H1 (cell line): ENCODE measurements around the gene CAPZA2. TPM values are rescaled to one million over a fixed set of nuclear protein-coding genes. Genes with fewer than 3 reads are reported as not detected.

ENCODE experiments used
- CTCF ChIA-PET: fragments of 300-600 bp; sonication (Branson Sonifier 250); formaldehyde crosslinking; loops from one replicate; lab custom pipeline; 2021; ENCODE audit not compliant: partially characterized antibody; lab: Charles Lee
- POLR2A ChIA-PET: fragments of 300-600 bp; sonication (Branson Sonifier 250); formaldehyde crosslinking; loops from one replicate; lab custom pipeline; 2021; ENCODE audit warnings: inconsistent platforms; ENCODE audit not compliant: partially characterized antibody; lab: Charles Lee
- DNase-seq, 2 experiments: peaks; one replicate each; pipeline versions ENCODE4 v3.0.0 to v3.0.0-alpha.2; 2010 to 2022; ENCODE audit warnings: low spot score in 2 of 2, low read depth in 1 of 2, mixed read lengths in 1 of 2
- FAIRE-seq: peaks from 2 replicates; lab custom pipeline; 2011; peaks lifted over from hg19 to GRCh38; lab: Jason Lieb, UNC
- H2AFZ ChIP-seq: 2 replicates; pipeline ENCODE4 v1.8.1; 2012; ENCODE audit warnings: low read length, inconsistent platforms
- H2AK5ac ChIP-seq: 2 replicates; pipeline ENCODE4 v1.6.1; 2013; ENCODE audit warnings: low read depth, low read length
- H2BK120ac ChIP-seq: replicated peaks from 2 replicates; pipeline ENCODE3; 2013; ENCODE audit warnings: low read depth, low read length, inconsistent platforms
- H2BK12ac ChIP-seq: 2 replicates; pipeline ENCODE4 v1.6.1; 2013; ENCODE audit warnings: low read depth, low read length
- H2BK15ac ChIP-seq: 2 replicates; pipeline ENCODE4 v1.6.1; 2013; ENCODE audit warnings: low read length
- H2BK20ac ChIP-seq: 2 replicates; pipeline ENCODE4 v1.6.1; 2013; ENCODE audit warnings: low read length
- H2BK5ac ChIP-seq: 2 replicates; pipeline ENCODE4 v1.6.1; 2013; ENCODE audit warnings: low read depth, low read length
- H3K14ac ChIP-seq: 2 replicates; pipeline ENCODE4 v1.6.1; 2013; ENCODE audit warnings: inconsistent platforms; ENCODE audit not compliant: insufficient read length
- H3K18ac ChIP-seq: 2 replicates; pipeline ENCODE4 v1.6.1; 2013; ENCODE audit warnings: low read length; ENCODE audit errors: extremely low read depth
- H3K23ac ChIP-seq: 2 replicates; pipeline ENCODE4 v1.6.1; 2013; ENCODE audit warnings: inconsistent platforms; ENCODE audit not compliant: insufficient read length
- H3K23me2 ChIP-seq: 2 replicates; pipeline ENCODE4 v1.6.1; 2013; ENCODE audit warnings: low read depth, low read length
- H3K27ac ChIP-seq: 2 replicates; pipeline ENCODE4 v1.6.1; 2011; ENCODE audit warnings: low read depth, low read length, inconsistent platforms
- H3K27me3 ChIP-seq, 4 experiments: replicated peaks in 1 of 4; 1 replicate in 1 of 4; 2 replicates in 3 of 4; pipeline versions ENCODE4 v1.6.1 to v1.8.1; 2011 to 2013; ENCODE audit warnings: low read length in 3 of 4, mild to moderate bottlenecking in 3 of 4, inconsistent platforms in 2 of 4, mixed read lengths in 2 of 4, moderate library complexity in 1 of 4; ENCODE audit not compliant: control insufficient read depth in 3 of 4, insufficient read depth in 3 of 4; ENCODE audit errors: extremely low read depth in 1 of 4
- H3K36me3 ChIP-seq, 4 experiments: 2 replicates each; pipeline versions ENCODE4 v1.6.1 to v1.8.1; 2011 to 2013; ENCODE audit warnings: mild to moderate bottlenecking in 4 of 4, low read length in 3 of 4, moderate library complexity in 2 of 4, control low read depth in 1 of 4, inconsistent platforms in 1 of 4; ENCODE audit not compliant: insufficient read depth in 4 of 4, control insufficient read depth in 2 of 4
- H3K4ac ChIP-seq: replicated peaks from 2 replicates; pipeline ENCODE3; 2013; ENCODE audit warnings: low read length, low read depth, mixed read lengths, inconsistent platforms; ENCODE audit not compliant: insufficient read length
- H3K4me1 ChIP-seq, 4 experiments: replicated peaks in 1 of 4; 1 replicate in 1 of 4; 2 replicates in 3 of 4; pipeline versions ENCODE4 v1.6.1 to v1.8.1; 2011 to 2013; ENCODE audit warnings: low read length in 3 of 4, inconsistent platforms in 2 of 4, mixed read lengths in 1 of 4; ENCODE audit not compliant: insufficient read depth in 4 of 4, control insufficient read depth in 3 of 4
- H3K4me2 ChIP-seq, 2 experiments: 2 replicates each; pipeline versions ENCODE4 v1.6.1 to v1.8.1; 2011 to 2013; ENCODE audit warnings: low read depth in 2 of 2, low read length in 2 of 2, control low read depth in 1 of 2, inconsistent platforms in 1 of 2, mild to moderate bottlenecking in 1 of 2; ENCODE audit not compliant: insufficient read depth in 1 of 2
- H3K4me3 ChIP-seq, 4 experiments: fragments of 200-600, 300-600 bp in 1 of 4; sonication (generic), shearing (Covaris generic), sonication (Bioruptor Twin) in 1 of 4; 2 replicates each; pipeline versions ENCODE4 v1.5.1 to v1.8.1; 2011 to 2016; ENCODE audit warnings: low read length in 4 of 4, low read depth in 3 of 4, control low read depth in 2 of 4, inconsistent platforms in 2 of 4, mild to moderate bottlenecking in 2 of 4, mixed read lengths in 1 of 4, moderate library complexity in 1 of 4; ENCODE audit not compliant: insufficient read depth in 2 of 4; ENCODE audit errors: extremely low read depth in 1 of 4
- H3K56ac ChIP-seq: replicated peaks from 2 replicates; pipeline ENCODE3; 2013; ENCODE audit warnings: low read depth, mild to moderate bottlenecking, mixed read lengths, low read length, inconsistent platforms; ENCODE audit not compliant: insufficient read length
- H3K79me1 ChIP-seq: 2 replicates; pipeline ENCODE4 v1.6.1; 2013; ENCODE audit warnings: low read depth, low read length, control low read depth
- H3K79me2 ChIP-seq, 2 experiments: 2 replicates each; pipeline versions ENCODE4 v1.6.1 to v1.8.1; 2012 to 2013; ENCODE audit warnings: low read length in 2 of 2, mild to moderate bottlenecking in 2 of 2, inconsistent platforms in 1 of 2; ENCODE audit not compliant: insufficient read depth in 2 of 2, control insufficient read depth in 1 of 2
- H3K9ac ChIP-seq, 4 experiments: replicated peaks in 1 of 4; 1 replicate in 1 of 4; 2 replicates in 3 of 4; pipeline versions ENCODE4 v1.6.1 to v1.8.1; 2011 to 2013; ENCODE audit warnings: low read depth in 3 of 4, low read length in 3 of 4, control low read depth in 2 of 4, mild to moderate bottlenecking in 2 of 4, moderate library complexity in 2 of 4, inconsistent platforms in 1 of 4; ENCODE audit errors: extremely low read depth in 1 of 4
- H3K9me3 ChIP-seq, 2 experiments: 2 replicates each; pipeline versions ENCODE4 v1.6.1 to v1.8.1; 2012 to 2013; ENCODE audit warnings: mild to moderate bottlenecking in 2 of 2, moderate library complexity in 2 of 2, control low read depth in 1 of 2, inconsistent platforms in 1 of 2, low read depth in 1 of 2, low read length in 1 of 2, mixed read lengths in 1 of 2; ENCODE audit not compliant: insufficient read depth in 2 of 2
- H4K20me1 ChIP-seq, 2 experiments: replicated peaks in 1 of 2; 2 replicates each; pipeline versions ENCODE3 to v1.8.1; 2011 to 2013; ENCODE audit warnings: inconsistent platforms in 2 of 2, low read length in 2 of 2, mild to moderate bottlenecking in 1 of 2; ENCODE audit not compliant: insufficient read depth in 2 of 2, control insufficient read depth in 1 of 2
- H4K5ac ChIP-seq: 2 replicates; pipeline ENCODE4 v1.6.1; 2013; ENCODE audit warnings: low read length, low read depth, mixed read lengths, inconsistent platforms; ENCODE audit not compliant: insufficient read length
- H4K8ac ChIP-seq: 2 replicates; pipeline ENCODE4 v1.8.0; 2013; ENCODE audit warnings: mild to moderate bottlenecking, moderate library complexity, low read length, inconsistent platforms; ENCODE audit not compliant: insufficient read depth; ENCODE audit errors: extremely low read depth
- H4K91ac ChIP-seq: replicated peaks from 2 replicates; pipeline ENCODE3; 2013; ENCODE audit warnings: low read length, mixed read lengths, inconsistent platforms; ENCODE audit not compliant: insufficient read length
- BRCA1 ChIP-seq: IDR thresholded peaks from 2 replicates; pipeline ENCODE4 v1.6.1; 2012; ENCODE audit warnings: low read depth, low read length, improper control_type of control experiment
- FOSL1 ChIP-seq: IDR thresholded peaks from 2 replicates; pipeline ENCODE4 v1.6.1; 2011; ENCODE audit warnings: mild to moderate bottlenecking, low read depth, low read length, moderate library complexity; ENCODE audit not compliant: insufficient read depth
- GTF2F1 ChIP-seq: IDR thresholded peaks from 2 replicates; pipeline ENCODE4 v1.6.1; 2012; ENCODE audit warnings: low read depth, low read length, improper control_type of control experiment, borderline replicate concordance
- HDAC2 ChIP-seq, 2 experiments: fragments of 300-600 bp in 1 of 2; sonication (generic) in 1 of 2; IDR thresholded peaks; 2 replicates each; pipeline ENCODE4 v1.6.1; 2011 to 2012; ENCODE audit warnings: low read depth in 2 of 2, low read length in 2 of 2, mild to moderate bottlenecking in 2 of 2, moderate library complexity in 2 of 2, borderline replicate concordance in 1 of 2, inconsistent platforms in 1 of 2
- NANOG ChIP-seq: IDR thresholded peaks from 2 replicates; pipeline ENCODE4 v1.6.1; 2011; ENCODE audit warnings: low read length, low read depth, mild to moderate bottlenecking, inconsistent platforms; ENCODE audit not compliant: insufficient read depth, poor library complexity, severe bottlenecking
- NRF1 ChIP-seq: IDR thresholded peaks from 2 replicates; pipeline ENCODE4 v1.6.1; 2011; ENCODE audit warnings: mild to moderate bottlenecking, low read depth, low read length, improper control_type of control experiment
- SIRT6 ChIP-seq: IDR thresholded peaks from one replicate; pipeline ENCODE4 v1.7.1; 2012; ENCODE audit warnings: low read length, inconsistent platforms
- SIX5 ChIP-seq: IDR thresholded peaks from 2 replicates; pipeline ENCODE4 v1.6.1; 2011; ENCODE audit warnings: mild to moderate bottlenecking, low read depth, low read length
- SRF ChIP-seq: IDR thresholded peaks from 2 replicates; pipeline ENCODE4 v1.6.1; 2011; ENCODE audit warnings: mild to moderate bottlenecking, low read depth, low read length, moderate library complexity
- TBP ChIP-seq: IDR thresholded peaks from 2 replicates; pipeline ENCODE4 v1.6.1; 2011; ENCODE audit warnings: low read depth, low read length, improper control_type of control experiment
- YY1 ChIP-seq: IDR thresholded peaks from 2 replicates; pipeline ENCODE4 v1.6.1; 2011; ENCODE audit warnings: low read depth, mild to moderate bottlenecking, low read length
- WGBS, 2 experiments: shearing (Covaris generic) in 1 of 2; methylation state at CpG; one replicate each; pipeline versions ENCODE4 v1.1.6 to v1.1.7; 2013 to 2015; ENCODE audit warnings: low lambda C conversion rate in 2 of 2, mixed read lengths in 2 of 2, inconsistent platforms in 1 of 2, low coverage in 1 of 2, missing lambda C conversion rate in 1 of 2; ENCODE audit not compliant: insufficient replicate concordance in 2 of 2, insufficient coverage in 1 of 2, insufficient read length in 1 of 2; ENCODE audit errors: extremely low coverage in 1 of 2, missing lambda C conversion rate in 1 of 2; 5-methylcytosine and 5-hydroxymethylcytosine counted together
- polyA plus RNA-seq, 7 experiments: library from polyadenylated mRNA; depleted of rRNA in 3 of 7; stranded (reverse) in 5 of 7; unstranded in 2 of 7; fragments of >200 nt in 5 of 7; fragments of 200-250 nt in 2 of 7; gene quantifications; 1 replicate in 5 of 7; 2 replicates in 1 of 7; 4 replicates in 1 of 7; pipeline versions ENCODE4 v1.2.1 to v1.2.3, GENCODE V29; 2011 to 2013; ENCODE audit warnings: missing spikeins in 2 of 7, mixed read lengths in 2 of 7
- total RNA-seq: library from RNA; stranded (reverse); fragmentation: NEBNext Ultra II Directional; extraction: Animal tissue kit (Norgen Biotek cat#: 25700); gene quantifications from 2 replicates; pipeline ENCODE4 v1.2.1, GENCODE V29; 2021

Gene CAPZA2
- total and polyA plus RNA-seq, 2 of the 8 experiments (the other 6 are each of a cell fraction or from before 2014, with no cell fraction given) = 33.2 to 145 TPM

- ChIA-PET POLR2A (interaction anchor here (1.2 to 1.7 kb wide), 3 partner anchors 14 to 55 kb away, joined by 3 to 4 read pairs (median 4); no protein-coding TSS in a partner anchor), CTCF (interaction anchor here (1.0 to 2.0 kb wide), 7 partner anchors 11 to 166 kb away, joined by 3 to 8 read pairs (median 3); no protein-coding TSS in a partner anchor)
- Histone ChIP-seq H3K4me3 (peak overlapping the region in 1 of 4 experiments; percentile 8; a peak in 1 of 8 replicates), H3K23me2 (peaks cover 3% of the 10 kb centered on the region), H2BK12ac (no peak overlapping the region), H3K79me2 (peaks cover 0 to 46% of the 10 kb centered on the region in 2 experiments; a peak in 2 of 4 replicates)
- no peak for TF ChIP-seq SRF
- TF ChIP-seq NANOG = no peak
- no peak for TF ChIP-seq SIX5
- no peak for TF ChIP-seq HDAC2 (IDR thresholded peaks at IDR 0.05; ENCODE audit: borderline replicate concordance in 1 of 2, low read depth in 2 of 2, low read length in 2 of 2)
- TF ChIP-seq GTF2F1 = no peak
- TF ChIP-seq YY1 = no peak
- no peak for TF ChIP-seq BRCA1
- TF ChIP-seq FOSL1 = no peak
- no peak for TF ChIP-seq SIRT6
- no peak for TF ChIP-seq TBP
- no peak for TF ChIP-seq NRF1
- TF ChIP-seq, all 59 proteins: peak for 0
- Histone ChIP-seq H2AFZ (no peak overlapping the region), H3K36me3 (no peaks in the 10 kb centered on the region), H4K8ac (no peak overlapping the region), H3K18ac (no peak overlapping the region), H2AK5ac (no peak overlapping the region), H4K5ac (no peak overlapping the region), H3K4me1 (peaks cover 0 to 12% (median 6%) of the 10 kb centered on the region in 4 experiments; a peak in 3 of 7 replicates), H3K27me3 (no peaks in the 10 kb centered on the region), H3K4me2 (no peak overlapping the region; a peak in 1 of 4 replicates), H3K14ac (no peak overlapping the region), H3K79me1 (peaks cover 2% of the 10 kb centered on the region; the same call in 1 of the 2 replicates), H2BK20ac (no peak overlapping the region), H2BK120ac (no peak overlapping the region), H3K9me3 (no peaks in the 10 kb centered on the region), H4K91ac (no peak overlapping the region), H3K27ac (no peak overlapping the region), H4K20me1 (no peaks in the 10 kb centered on the region), H3K9ac (no peak overlapping the region), H3K23ac (no peak overlapping the region), H3K56ac (no peak overlapping the region), H2BK5ac (no peak overlapping the region), H3K4ac (no peak overlapping the region), H2BK15ac (no peak overlapping the region)
- WGBS, 2 experiments = 84% methylated on average over 4 of the region's 4 CpGs; no CpG with 5 or more reads in 1 of the 2 experiments
- no peak for FAIRE-seq
- no peak for DNase-seq
Measured at GRCh38 chr7:116955801-116956476, 93.6 kb downstream of the CAPZA2 start.
